ENCODE results near the gene CAPN11. TPM values are rescaled to one million over a fixed set of nuclear protein-coding genes. Genes with fewer than 3 reads are reported as not detected.

The CAPN11 gene
- total and polyA plus RNA-seq, 4 experiments from 2014 or later = not detected

DNA sequence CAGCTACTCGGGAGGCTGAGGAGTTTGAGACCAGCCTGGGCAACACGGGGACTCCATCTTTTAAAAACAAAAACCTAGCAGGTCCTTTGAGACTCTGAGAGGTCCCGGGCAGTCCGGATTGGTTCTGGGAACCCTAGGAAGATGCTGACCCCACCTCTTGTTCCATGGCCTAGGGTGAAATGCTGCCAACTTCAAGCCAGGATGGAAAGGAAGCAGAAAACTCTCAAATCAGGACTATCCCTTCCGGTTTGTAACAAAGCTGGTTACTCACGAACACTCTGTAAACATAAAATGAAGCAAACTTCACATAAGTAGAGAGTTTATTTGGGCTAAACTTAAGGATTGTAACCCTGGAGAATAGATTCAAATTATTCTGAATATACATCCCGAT lies 28.0 kb downstream of the CAPN11 start:
- POLR2A ChIA-PET (ENCODE audit: partially characterized antibody) = no interaction called here
- H3K4me1 ChIP-seq (ENCODE audit: insufficient read depth, low read length) = no peaks in the 10 kb centered on the region
- DNase-seq = no peak
- H3K9me3 ChIP-seq (ENCODE audit: control insufficient read depth in 1 of 2, low read length in 2 of 2) = no peaks in the 10 kb centered on the region
- Mint-ChIP-seq H3K4me1 (peaks cover 5 to 7% (median 6%) of the 10 kb centered on the region in 4 donors), H3K36me3 (no peaks in the 10 kb centered on the region), H3K4me3 (no peak overlapping the region), H3K27ac (no peak overlapping the region), H3K27me3 (peaks cover 2 to 3% of the 10 kb centered on the region in 2 donors), H3K9me3 (no peaks in the 10 kb centered on the region)
- CTCF ChIA-PET (ENCODE audit: partially characterized antibody) = interaction anchor here (0.8 kb wide), 1 partner anchor 49 kb away, joined by 3 read pairs; no protein-coding TSS in a partner anchor
- H3K4me3 ChIP-seq (ENCODE audit: low read length in 2 of 2) = no peak overlapping the region
- no peaks in the 10 kb centered on the region for H3K27me3 ChIP-seq (ENCODE audit: insufficient read depth, low read length)
- H3K36me3 ChIP-seq (ENCODE audit: insufficient read depth, low read length) = no peaks in the 10 kb centered on the region
- no peak overlapping the region for H3K27ac ChIP-seq (ENCODE audit: low read depth, low read length)
- intact Hi-C loops (cut with micrococcal nuclease) = no loop called here

DNA sequence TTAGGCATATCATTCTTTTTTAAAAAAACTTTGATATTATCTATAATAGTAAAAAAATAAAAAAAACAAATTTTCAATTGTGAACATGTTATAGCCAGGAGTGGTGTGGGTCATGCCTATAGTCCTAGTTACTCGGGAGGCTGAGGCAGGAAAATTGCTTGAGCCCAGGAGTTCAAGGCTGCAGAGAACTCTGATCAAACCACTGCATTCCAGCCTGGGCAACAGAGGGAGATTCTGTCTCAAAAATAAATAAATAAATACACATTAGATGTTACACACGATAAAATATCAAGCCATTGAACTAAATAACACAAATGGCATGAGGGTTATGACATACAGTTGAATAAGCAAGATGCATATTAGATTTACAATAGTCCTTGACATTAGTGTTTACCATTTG lies 30.2 kb downstream of the CAPN11 start:
- Mint-ChIP-seq H3K27me3 (peaks cover 6 to 9% of the 10 kb centered on the region in 2 donors), H3K9me3 (no peaks in the 10 kb centered on the region), H3K36me3 (no peaks in the 10 kb centered on the region), H3K27ac (no peak overlapping the region), H3K4me3 (no peak overlapping the region), H3K4me1 (peaks cover 5 to 7% (median 6%) of the 10 kb centered on the region in 4 donors)
- H3K27ac ChIP-seq (ENCODE audit: low read depth, low read length) = no peak overlapping the region
- no peak overlapping the region for H3K4me3 ChIP-seq (ENCODE audit: low read length in 2 of 2)
- no peaks in the 10 kb centered on the region for H3K27me3 ChIP-seq (ENCODE audit: insufficient read depth, low read length)
- intact Hi-C loops (cut with micrococcal nuclease) = no loop called here
- no peak for DNase-seq
- H3K4me1 ChIP-seq (ENCODE audit: insufficient read depth, low read length) = no peaks in the 10 kb centered on the region
- CTCF ChIA-PET (ENCODE audit: partially characterized antibody) = interaction anchor here (1.3 kb wide), 1 partner anchor 49 kb away, joined by 4 read pairs; no protein-coding TSS in a partner anchor
- no peaks in the 10 kb centered on the region for H3K9me3 ChIP-seq (ENCODE audit: control insufficient read depth in 1 of 2, low read length in 2 of 2)
- POLR2A ChIA-PET (ENCODE audit: partially characterized antibody) = interaction anchor here (0.7 kb wide), 1 partner anchor 1641 kb away, joined by 3 read pairs; no protein-coding TSS in a partner anchor
- no peaks in the 10 kb centered on the region for H3K36me3 ChIP-seq (ENCODE audit: insufficient read depth, low read length)

DNA sequence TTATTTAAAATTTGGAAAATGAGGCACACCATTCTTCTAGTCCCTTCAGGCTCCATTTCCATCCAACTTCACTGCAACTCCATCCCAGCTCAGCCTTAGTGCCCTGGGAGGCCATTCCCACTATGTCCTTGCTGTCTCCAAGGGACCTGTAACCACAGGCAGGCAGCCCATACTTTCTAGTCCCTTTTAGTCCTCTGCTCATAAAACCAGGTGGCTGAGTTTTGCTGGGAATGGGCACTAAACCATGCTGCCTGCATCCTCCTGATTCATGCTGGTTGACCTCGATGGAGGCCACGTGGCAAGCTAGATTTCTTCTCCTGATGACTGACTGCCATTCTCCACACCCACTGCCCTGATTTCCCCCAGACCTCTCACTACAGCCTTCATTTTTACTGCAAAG lies 30.6 kb downstream of the CAPN11 start:
- Mint-ChIP-seq H3K27ac (peak overlapping the region in 2 of 7 donors; percentile 30 to 81), H3K4me1 (peaks cover 5 to 7% (median 6%) of the 10 kb centered on the region in 4 donors), H3K27me3 (peaks cover 6 to 12% of the 10 kb centered on the region in 2 donors), H3K9me3 (no peaks in the 10 kb centered on the region), H3K4me3 (no peak overlapping the region), H3K36me3 (no peaks in the 10 kb centered on the region)
- no peak overlapping the region for H3K4me3 ChIP-seq (ENCODE audit: low read length in 2 of 2)
- intact Hi-C loops (cut with micrococcal nuclease) = no loop called here
- no peak overlapping the region for H3K27ac ChIP-seq (ENCODE audit: low read depth, low read length)
- DNase-seq = no peak
- ChIA-PET POLR2A (ENCODE audit: partially characterized antibody) (no interaction called here), CTCF (ENCODE audit: partially characterized antibody) (interaction anchor here (1.3 kb wide), 1 partner anchor 48 kb away, joined by 4 read pairs; no protein-coding TSS in a partner anchor)
- H3K4me1 ChIP-seq (ENCODE audit: insufficient read depth, low read length) = no peaks in the 10 kb centered on the region
- H3K27me3 ChIP-seq (ENCODE audit: insufficient read depth, low read length) = no peaks in the 10 kb centered on the region
- H3K9me3 ChIP-seq (ENCODE audit: control insufficient read depth in 1 of 2, low read length in 2 of 2) = no peaks in the 10 kb centered on the region
- H3K36me3 ChIP-seq (ENCODE audit: insufficient read depth, low read length) = no peaks in the 10 kb centered on the region

DNA sequence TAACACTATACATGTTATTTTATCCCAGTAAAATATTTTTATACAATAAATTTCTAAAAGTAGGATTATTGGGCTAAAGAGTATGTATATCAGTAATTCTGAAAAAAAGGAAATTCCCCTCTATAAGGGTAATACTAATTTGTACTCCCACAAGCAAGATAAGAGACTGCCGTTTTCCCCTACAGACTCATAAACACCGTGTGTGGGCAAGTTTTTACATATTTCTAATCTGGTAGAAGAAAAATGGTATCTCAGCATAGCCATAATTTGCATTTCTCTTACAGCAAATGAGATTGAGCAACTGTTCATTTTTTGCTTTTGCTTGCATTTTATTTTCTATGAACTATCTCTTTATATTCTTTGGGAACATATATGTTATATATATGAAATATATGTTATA lies 32.1 kb downstream of the CAPN11 start:
- Mint-ChIP-seq H3K9me3 (no peaks in the 10 kb centered on the region), H3K27me3 (peaks cover 9 to 12% of the 10 kb centered on the region in 2 donors), H3K27ac (no peak overlapping the region), H3K36me3 (no peaks in the 10 kb centered on the region), H3K4me1 (peaks cover 5 to 7% (median 6%) of the 10 kb centered on the region in 4 donors), H3K4me3 (no peak overlapping the region)
- Histone ChIP-seq H3K27me3 (ENCODE audit: insufficient read depth, low read length) (no peaks in the 10 kb centered on the region), H3K9me3 (ENCODE audit: control insufficient read depth in 1 of 2, low read length in 2 of 2) (no peaks in the 10 kb centered on the region), H3K27ac (ENCODE audit: low read depth, low read length) (no peak overlapping the region), H3K4me3 (ENCODE audit: low read length in 2 of 2) (no peak overlapping the region), H3K36me3 (ENCODE audit: insufficient read depth, low read length) (no peaks in the 10 kb centered on the region), H3K4me1 (ENCODE audit: insufficient read depth, low read length) (no peaks in the 10 kb centered on the region)
- CTCF ChIA-PET (ENCODE audit: partially characterized antibody) = no interaction called here
- no peak for DNase-seq
- POLR2A ChIA-PET (ENCODE audit: partially characterized antibody) = no interaction called here
- intact Hi-C loops (cut with micrococcal nuclease) = no loop called here

DNA sequence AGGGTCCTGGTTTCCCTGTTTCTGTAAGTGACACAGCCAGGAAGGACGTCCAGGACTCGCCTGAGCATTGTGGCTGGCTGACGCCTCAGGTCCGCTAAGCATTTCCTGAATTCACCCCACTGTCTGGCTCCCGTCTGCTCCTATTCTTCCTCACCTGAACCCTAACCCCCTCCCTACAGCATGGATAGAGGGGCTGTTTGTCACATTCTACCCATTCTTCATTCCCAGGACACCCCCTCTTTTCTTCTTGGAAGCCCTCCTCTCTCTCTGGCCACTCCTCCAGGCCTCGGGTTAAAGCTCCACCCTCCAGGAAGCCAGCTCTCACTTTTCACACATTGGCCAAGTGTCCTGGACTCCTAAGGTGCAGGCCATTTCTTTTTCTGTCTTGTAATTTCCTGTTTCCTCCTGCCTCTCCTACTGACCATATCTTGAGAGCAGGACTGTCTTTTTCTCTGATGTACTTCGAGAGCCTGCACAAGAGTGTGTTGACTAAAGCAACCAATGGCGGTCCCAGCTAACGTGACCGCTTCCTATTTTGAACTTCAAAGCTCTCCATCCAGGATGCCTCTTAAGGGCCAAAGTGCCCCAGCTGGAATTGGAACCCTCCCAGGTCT lies 33.9 kb downstream of the CAPN11 start:
- CTCF ChIA-PET (ENCODE audit: partially characterized antibody) = interaction anchor here (1.7 kb wide), 1 partner anchor 21 kb away, joined by 3 read pairs; no protein-coding TSS in a partner anchor
- H3K27ac Mint-ChIP-seq = no peak overlapping the region
- POLR2A ChIA-PET (ENCODE audit: partially characterized antibody) = no interaction called here

DNA sequence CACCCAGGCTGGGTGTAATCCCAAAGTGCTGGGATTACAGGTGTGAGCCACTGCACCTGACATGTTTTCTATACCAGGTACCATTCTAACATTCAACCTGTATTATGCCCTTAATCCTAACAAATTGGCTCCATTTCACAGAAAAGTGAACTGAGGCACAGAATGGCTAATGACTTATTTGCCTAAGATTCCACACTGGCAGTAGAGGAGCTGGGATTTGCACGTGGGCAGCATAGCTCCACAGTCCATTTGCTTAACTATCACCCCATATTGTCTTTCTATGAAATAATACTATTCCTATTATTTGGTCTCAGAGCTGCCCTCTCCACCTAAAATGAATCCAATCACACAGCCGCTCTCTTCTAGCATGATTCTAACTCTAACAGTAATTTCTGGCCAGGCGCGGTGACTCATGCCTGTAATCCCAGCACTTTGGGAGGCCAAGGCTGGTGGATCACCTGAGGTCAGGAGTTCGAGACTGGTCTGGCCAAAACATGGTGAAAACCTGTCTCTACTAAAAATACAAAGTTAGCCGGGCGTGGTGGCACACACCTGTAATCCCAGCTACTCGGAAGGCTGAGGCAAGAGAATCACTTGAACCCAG lies 34.8 kb downstream of the CAPN11 start:
- H3K4me1 Mint-ChIP-seq = no peaks in the 10 kb centered on the region
- H3K4me3 Mint-ChIP-seq = no peak overlapping the region
- intact Hi-C loops (cut with micrococcal nuclease) = no loop called here
- ChIA-PET POLR2A (ENCODE audit: partially characterized antibody) (no interaction called here), CTCF (ENCODE audit: partially characterized antibody) (interaction anchor here (1.7 kb wide), 1 partner anchor 21 kb away, joined by 3 read pairs; no protein-coding TSS in a partner anchor)
- no peak for DNase-seq
- Histone ChIP-seq H3K9me3 (ENCODE audit: control insufficient read depth in 1 of 2, low read length in 2 of 2) (no peaks in the 10 kb centered on the region), H3K36me3 (ENCODE audit: insufficient read depth, low read length) (no peaks in the 10 kb centered on the region), H3K27me3 (ENCODE audit: insufficient read depth, low read length) (no peaks in the 10 kb centered on the region), H3K4me1 (ENCODE audit: insufficient read depth, low read length) (no peaks in the 10 kb centered on the region), H3K27ac (ENCODE audit: low read depth, low read length) (no peak overlapping the region), H3K4me3 (ENCODE audit: low read length in 2 of 2) (no peak overlapping the region)
- peak overlapping the region in 1 of 7 donors; percentile 4 for H3K27ac Mint-ChIP-seq
- H3K36me3 Mint-ChIP-seq = no peaks in the 10 kb centered on the region
- H3K9me3 Mint-ChIP-seq = no peaks in the 10 kb centered on the region
- H3K27me3 Mint-ChIP-seq = peaks cover 6 to 12% of the 10 kb centered on the region in 2 donors

More for the DNA sequence above, 33.9 kb downstream of the CAPN11 start:
- peak overlapping the region in 1 of 8 donors; percentile 21 for H3K4me3 Mint-ChIP-seq
- H3K4me1 Mint-ChIP-seq = no peaks in the 10 kb centered on the region
- Histone ChIP-seq H3K9me3 (ENCODE audit: control insufficient read depth in 1 of 2, low read length in 2 of 2) (no peaks in the 10 kb centered on the region), H3K4me1 (ENCODE audit: insufficient read depth, low read length) (no peaks in the 10 kb centered on the region), H3K4me3 (ENCODE audit: low read length in 2 of 2) (no peak overlapping the region), H3K27me3 (ENCODE audit: insufficient read depth, low read length) (no peaks in the 10 kb centered on the region), H3K27ac (ENCODE audit: low read depth, low read length) (no peak overlapping the region), H3K36me3 (ENCODE audit: insufficient read depth, low read length) (no peaks in the 10 kb centered on the region)
- H3K27me3 Mint-ChIP-seq = peaks cover 6 to 12% of the 10 kb centered on the region in 2 donors
- H3K36me3 Mint-ChIP-seq = no peaks in the 10 kb centered on the region
- DNase-seq = no peak
- intact Hi-C loops (cut with micrococcal nuclease) = no loop called here
- no peaks in the 10 kb centered on the region for H3K9me3 Mint-ChIP-seq

DNA sequence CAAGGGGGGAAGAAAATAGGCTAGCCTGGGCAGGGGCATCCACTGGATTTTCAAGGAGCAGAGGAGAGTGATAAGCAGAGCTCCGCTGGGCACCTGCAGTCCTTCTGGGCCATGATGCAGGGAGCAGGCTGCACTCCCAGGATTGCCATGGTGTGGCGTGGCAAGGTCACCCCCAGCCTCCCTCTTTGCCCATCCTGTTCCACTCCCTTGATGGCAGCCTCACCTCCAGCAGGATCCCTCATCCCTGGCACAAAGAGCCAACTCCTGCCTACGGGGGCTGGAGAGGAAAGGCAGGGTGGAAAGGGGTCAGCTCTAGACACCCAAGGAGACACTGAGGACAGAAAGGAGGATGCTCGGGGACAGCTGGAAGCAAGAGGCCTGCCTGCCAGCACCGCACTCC lies 35.7 kb downstream of the CAPN11 start:
- Mint-ChIP-seq H3K27ac (no peak overlapping the region), H3K4me1 (no peaks in the 10 kb centered on the region), H3K4me3 (no peak overlapping the region), H3K27me3 (peaks cover 6 to 12% of the 10 kb centered on the region in 2 donors), H3K36me3 (no peaks in the 10 kb centered on the region), H3K9me3 (no peaks in the 10 kb centered on the region)
- POLR2A ChIA-PET (ENCODE audit: partially characterized antibody) = no interaction called here
- intact Hi-C loops (cut with micrococcal nuclease) = no loop called here
- no peak for DNase-seq
- H3K9me3 ChIP-seq (ENCODE audit: control insufficient read depth in 1 of 2, low read length in 2 of 2) = no peaks in the 10 kb centered on the region
- H3K27me3 ChIP-seq (ENCODE audit: insufficient read depth, low read length) = no peaks in the 10 kb centered on the region
- no peaks in the 10 kb centered on the region for H3K36me3 ChIP-seq (ENCODE audit: insufficient read depth, low read length)
- H3K4me1 ChIP-seq (ENCODE audit: insufficient read depth, low read length) = no peaks in the 10 kb centered on the region
- no peak overlapping the region for H3K4me3 ChIP-seq (ENCODE audit: low read length in 2 of 2)
- no peak overlapping the region for H3K27ac ChIP-seq (ENCODE audit: low read depth, low read length)
- CTCF ChIA-PET (ENCODE audit: partially characterized antibody) = no interaction called here

Data from CD4-positive, alpha-beta memory T cell (primary cell).